ENCODE measurements around the gene PTBP1. TPM values are rescaled to one million over a fixed set of nuclear protein-coding genes. Genes with fewer than 3 reads are reported as not detected.

PTBP1 gene
- total and polyA plus RNA-seq, 2 donors (not counting 1 experiment from before 2014, with no cell fraction given), result 137 to 309 TPM

DNA sequence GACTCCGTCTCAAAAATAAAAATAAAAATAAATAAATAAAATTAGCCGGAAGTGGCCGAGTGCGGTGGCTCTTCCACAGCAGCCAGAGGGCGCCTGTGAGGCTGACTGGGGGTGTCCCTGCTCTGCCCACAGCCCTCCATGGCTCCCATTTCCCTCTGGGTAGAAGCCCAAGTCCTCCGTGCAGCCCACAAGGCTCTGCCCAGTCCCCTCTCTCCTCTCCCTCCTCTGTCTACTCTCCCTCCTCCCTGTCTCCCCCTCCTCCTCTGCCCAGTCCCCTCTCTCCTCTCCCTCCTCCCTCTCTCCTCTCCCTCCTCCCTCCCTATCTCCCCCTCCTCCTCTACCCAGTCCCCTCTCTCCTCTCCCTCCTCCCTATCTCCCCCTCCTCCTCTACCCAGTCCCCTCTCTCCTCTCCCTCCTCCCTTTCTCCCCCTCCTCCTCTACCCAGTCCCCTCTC is 25.9 kb upstream of the PTBP1 start:
- Mint-ChIP-seq H3K4me1 (peaks cover 2% of the 10 kb centered on the region), H3K27ac (no peak overlapping the region), H3K4me3 (no peak overlapping the region), H3K9me3 (ENCODE audit: insufficient read depth) (no peaks in the 10 kb centered on the region), H3K27me3 (peaks cover 10% of the 10 kb centered on the region)
- Histone ChIP-seq H3K4me2 (replicated peaks; ENCODE audit: low read depth, low read length, poor library complexity, severe bottlenecking) (no peak overlapping the region), H2AFZ (ENCODE audit: insufficient read depth, low read depth, low read length, poor library complexity, severe bottlenecking) (no peak overlapping the region), H3K4me1 (ENCODE audit: control insufficient read depth in 2 of 2, insufficient read depth in 2 of 2, low read length in 2 of 2) (peaks cover 0 to 3% of the 10 kb centered on the region in 2 donors), H3K9me3 (ENCODE audit: control extremely low read depth in 1 of 3, control insufficient read depth in 2 of 3, insufficient read depth in 1 of 3, low read length in 2 of 3) (no peaks in the 10 kb centered on the region), H3K4me3 (ENCODE audit: control extremely low read depth in 1 of 5, extremely low read depth in 1 of 5, insufficient read depth in 1 of 5, low read depth in 2 of 5, low read length in 4 of 5) (no peak overlapping the region), H4K20me1 (ENCODE audit: control insufficient read depth, insufficient read depth, low read length, poor library complexity, severe bottlenecking) (no peaks in the 10 kb centered on the region), H3K36me3 (replicated peaks in 1 of 2; ENCODE audit: control extremely low read depth in 1 of 2, control insufficient read depth in 1 of 2, extremely low read depth in 1 of 2, insufficient read depth in 2 of 2, low read length in 1 of 2) (no peaks in the 10 kb centered on the region), H3K9ac (ENCODE audit: low read length) (no peak overlapping the region), H3K79me2 (ENCODE audit: control insufficient read depth, insufficient read depth, low read length) (no peaks in the 10 kb centered on the region), H3K27me3 (replicated peaks in 1 of 4; ENCODE audit: control extremely low read depth in 1 of 4, control insufficient read depth in 3 of 4, insufficient read depth in 4 of 4, low read length in 3 of 4) (peaks cover 0 to 15% (median 0%) of the 10 kb centered on the region in 4 experiments), H3K27ac (ENCODE audit: low read length in 2 of 2) (no peak overlapping the region)
- ChIA-PET CTCF (interaction anchor here (0.7 to 1.4 kb wide), 5 partner anchors 89 to 266 kb away, joined by 3 to 5 read pairs (median 3); partner anchors contain the start of gene WDR18), POLR2A (no interaction called here)
- TF ChIP-seq EZH2 (IDR thresholded peaks at IDR 0.05; ENCODE audit: borderline replicate concordance, insufficient read depth, low read depth, low read length, poor library complexity, severe bottlenecking), result no peak
- TF ChIP-seq, protein P1, sequence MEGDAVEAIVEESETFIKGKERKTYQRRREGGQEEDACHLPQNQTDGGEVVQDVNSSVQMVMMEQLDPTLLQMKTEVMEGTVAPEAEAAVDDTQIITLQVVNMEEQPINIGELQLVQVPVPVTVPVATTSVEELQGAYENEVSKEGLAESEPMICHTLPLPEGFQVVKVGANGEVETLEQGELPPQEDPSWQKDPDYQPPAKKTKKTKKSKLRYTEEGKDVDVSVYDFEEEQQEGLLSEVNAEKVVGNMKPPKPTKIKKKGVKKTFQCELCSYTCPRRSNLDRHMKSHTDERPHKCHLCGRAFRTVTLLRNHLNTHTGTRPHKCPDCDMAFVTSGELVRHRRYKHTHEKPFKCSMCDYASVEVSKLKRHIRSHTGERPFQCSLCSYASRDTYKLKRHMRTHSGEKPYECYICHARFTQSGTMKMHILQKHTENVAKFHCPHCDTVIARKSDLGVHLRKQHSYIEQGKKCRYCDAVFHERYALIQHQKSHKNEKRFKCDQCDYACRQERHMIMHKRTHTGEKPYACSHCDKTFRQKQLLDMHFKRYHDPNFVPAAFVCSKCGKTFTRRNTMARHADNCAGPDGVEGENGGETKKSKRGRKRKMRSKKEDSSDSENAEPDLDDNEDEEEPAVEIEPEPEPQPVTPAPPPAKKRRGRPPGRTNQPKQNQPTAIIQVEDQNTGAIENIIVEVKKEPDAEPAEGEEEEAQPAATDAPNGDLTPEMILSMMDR (IDR thresholded peaks at IDR 0.05), result peak; percentile 48
- WGBS (ENCODE audit: insufficient coverage), result 14% methylated on average over 5 of the region's 6 CpGs
- DNase-seq, result peak; percentile 50
- ATAC-seq (ENCODE audit: low read depth), result peak; percentile 45
- intact Hi-C loops (cut with micrococcal nuclease), result loop anchor here (2.0 kb wide), 1 partner anchor 85 kb away; no protein-coding TSS in a partner anchor

DNA sequence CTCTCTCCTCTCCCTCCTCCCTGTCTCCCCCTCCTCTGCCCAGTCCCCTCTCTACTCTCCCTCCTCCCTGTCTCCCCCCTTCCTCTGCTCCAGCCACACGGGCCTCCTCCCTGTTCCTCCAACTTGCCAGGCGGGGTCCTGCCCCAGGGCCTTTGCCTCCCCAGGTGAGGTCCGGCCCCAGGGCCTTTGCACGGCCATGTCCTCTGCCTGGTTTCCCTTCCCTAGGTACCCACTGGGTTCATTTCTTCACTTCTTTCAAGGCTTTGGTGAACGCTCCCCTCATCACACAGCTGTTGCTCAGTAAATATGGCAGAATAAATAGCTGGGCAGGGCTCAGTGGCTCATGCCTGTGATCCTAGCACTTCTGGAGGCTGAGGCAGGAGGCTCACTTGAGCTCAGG is 25.2 kb upstream of the PTBP1 start:
- Histone ChIP-seq H3K4me3 (ENCODE audit: control extremely low read depth in 1 of 5, extremely low read depth in 1 of 5, insufficient read depth in 1 of 5, low read depth in 2 of 5, low read length in 4 of 5) (no peak overlapping the region), H3K36me3 (replicated peaks in 1 of 2; ENCODE audit: control extremely low read depth in 1 of 2, control insufficient read depth in 1 of 2, extremely low read depth in 1 of 2, insufficient read depth in 2 of 2, low read length in 1 of 2) (no peaks in the 10 kb centered on the region), H3K4me2 (replicated peaks; ENCODE audit: low read depth, low read length, poor library complexity, severe bottlenecking) (no peak overlapping the region), H2AFZ (ENCODE audit: insufficient read depth, low read depth, low read length, poor library complexity, severe bottlenecking) (no peak overlapping the region), H3K27ac (ENCODE audit: low read length in 2 of 2) (no peak overlapping the region), H4K20me1 (ENCODE audit: control insufficient read depth, insufficient read depth, low read length, poor library complexity, severe bottlenecking) (no peaks in the 10 kb centered on the region), H3K9ac (ENCODE audit: low read length) (no peak overlapping the region), H3K9me3 (ENCODE audit: control extremely low read depth in 1 of 3, control insufficient read depth in 2 of 3, insufficient read depth in 1 of 3, low read length in 2 of 3) (no peaks in the 10 kb centered on the region), H3K79me2 (ENCODE audit: control insufficient read depth, insufficient read depth, low read length) (no peaks in the 10 kb centered on the region), H3K27me3 (replicated peaks in 1 of 4; ENCODE audit: control extremely low read depth in 1 of 4, control insufficient read depth in 3 of 4, insufficient read depth in 4 of 4, low read length in 3 of 4) (peaks cover 0 to 15% (median 0%) of the 10 kb centered on the region in 4 experiments), H3K4me1 (ENCODE audit: control insufficient read depth in 2 of 2, insufficient read depth in 2 of 2, low read length in 2 of 2) (peaks cover 0 to 3% of the 10 kb centered on the region in 2 donors)
- ATAC-seq (ENCODE audit: low read depth) (no peak), DNase-seq (peak; percentile 11)
- 93% methylated on average over 4 of the region's 5 CpGs for WGBS (ENCODE audit: insufficient coverage)
- no peak for TF ChIP-seq EZH2 (IDR thresholded peaks at IDR 0.05; ENCODE audit: borderline replicate concordance, insufficient read depth, low read depth, low read length, poor library complexity, severe bottlenecking)
- TF ChIP-seq, protein P1 (IDR thresholded peaks at IDR 0.05), result no peak
- H3K4me3 Mint-ChIP-seq, result no peak overlapping the region
- peaks cover 9% of the 10 kb centered on the region for H3K27me3 Mint-ChIP-seq
- intact Hi-C loops (cut with micrococcal nuclease), result no loop called here
- no peak overlapping the region for H3K27ac Mint-ChIP-seq
- no peaks in the 10 kb centered on the region for H3K9me3 Mint-ChIP-seq (ENCODE audit: insufficient read depth)
- ChIA-PET POLR2A (no interaction called here), CTCF (no interaction called here)
- peaks cover 2% of the 10 kb centered on the region for H3K4me1 Mint-ChIP-seq

All from B cell (primary cell).